ENCODE measurements around the gene BIRC5.

- TF ChIP-seq EP300 (IDR thresholded peaks at IDR 0.05) (no peak), CTCF (IDR thresholded peaks at IDR 0.05) (no peak)
These were observed 45.7 kb upstream of the BIRC5 start, which contains the start of gene SYNGR2 for GRCh38 chr17:78168242-78168902.

All from ovary (tissue), 3 donors.